ENCODE results near the gene GABRA4.

GRCh38 chr4:47010347-47010911, 17.0 kb upstream of the GABRA4 start:
- no peak for TF ChIP-seq CTCF (conservative IDR thresholded peaks at IDR 0.05)
- TF ChIP-seq ZFX (IDR thresholded peaks at IDR 0.05) = no peak

All from C4-2B (cell line).